OCI-LY3 (cell line): ENCODE results near the gene STK4.

Source experiments
- CTCF ChIP-seq: fragments of 200-600, 300-600 bp; sonication (generic); IDR thresholded peaks from 2 replicates; pipeline ENCODE4 v1.5.1; 2014; ENCODE audit warnings: antibody characterized with exemption, low read length, low read depth
- EZH2phosphoT487 ChIP-seq: fragments of 200-600 bp; shearing (Covaris generic); IDR thresholded peaks from 2 replicates; pipeline ENCODE4 v1.6.1; 2018; ENCODE audit warnings: antibody characterized with exemption, mixed run types, low read depth

- TF ChIP-seq CTCF (no peak), EZH2phosphoT487 (no peak)
Measured at GRCh38 chr20:45044601-45045000, 78.3 kb downstream of the STK4 start.
